Testis (tissue), 2 donors: ENCODE results near the gene LIMK2.

Experiments
- CTCF ChIP-seq, 3 experiments: fragments of 450-650 bp in 2 of 3; fragments of 200-600 bp in 1 of 3; sonication (generic) in 1 of 3; IDR thresholded peaks; one replicate each; pipeline ENCODE4 v1.5.1; 2016 to 2019; ENCODE audit warnings: antibody characterized with exemption in 3 of 3, mild to moderate bottlenecking in 2 of 3, moderate library complexity in 1 of 3
- POLR2A ChIP-seq: fragments of 450-650 bp; IDR thresholded peaks from one replicate; pipeline ENCODE4 v1.6.1; 2017; ENCODE audit warnings: antibody characterized with exemption, mild to moderate bottlenecking, moderate library complexity

GRCh38 chr22:31247726-31248125 is 35.6 kb downstream of the LIMK2 start:
- TF ChIP-seq POLR2A (no peak), CTCF (IDR thresholded peaks at IDR 0.05) (no peak)
